HG02870 (cell line): Measurements from ENCODE around the gene KCTD20.
"Not testable (repeated sequence)": the region's sequence is repeated elsewhere in the genome, so short reads cannot be mapped to it uniquely, and the experiment has no call there.

ENCODE experiments used
- ATAC-seq: cut with Tn5 transposase; IDR thresholded peaks from one replicate; pipeline ENCODE4 v1.9.1; 2021; ENCODE audit warnings: mild to moderate bottlenecking, moderate library complexity; ENCODE audit not compliant: unreplicated experiment

KCTD20 gene

DNA sequence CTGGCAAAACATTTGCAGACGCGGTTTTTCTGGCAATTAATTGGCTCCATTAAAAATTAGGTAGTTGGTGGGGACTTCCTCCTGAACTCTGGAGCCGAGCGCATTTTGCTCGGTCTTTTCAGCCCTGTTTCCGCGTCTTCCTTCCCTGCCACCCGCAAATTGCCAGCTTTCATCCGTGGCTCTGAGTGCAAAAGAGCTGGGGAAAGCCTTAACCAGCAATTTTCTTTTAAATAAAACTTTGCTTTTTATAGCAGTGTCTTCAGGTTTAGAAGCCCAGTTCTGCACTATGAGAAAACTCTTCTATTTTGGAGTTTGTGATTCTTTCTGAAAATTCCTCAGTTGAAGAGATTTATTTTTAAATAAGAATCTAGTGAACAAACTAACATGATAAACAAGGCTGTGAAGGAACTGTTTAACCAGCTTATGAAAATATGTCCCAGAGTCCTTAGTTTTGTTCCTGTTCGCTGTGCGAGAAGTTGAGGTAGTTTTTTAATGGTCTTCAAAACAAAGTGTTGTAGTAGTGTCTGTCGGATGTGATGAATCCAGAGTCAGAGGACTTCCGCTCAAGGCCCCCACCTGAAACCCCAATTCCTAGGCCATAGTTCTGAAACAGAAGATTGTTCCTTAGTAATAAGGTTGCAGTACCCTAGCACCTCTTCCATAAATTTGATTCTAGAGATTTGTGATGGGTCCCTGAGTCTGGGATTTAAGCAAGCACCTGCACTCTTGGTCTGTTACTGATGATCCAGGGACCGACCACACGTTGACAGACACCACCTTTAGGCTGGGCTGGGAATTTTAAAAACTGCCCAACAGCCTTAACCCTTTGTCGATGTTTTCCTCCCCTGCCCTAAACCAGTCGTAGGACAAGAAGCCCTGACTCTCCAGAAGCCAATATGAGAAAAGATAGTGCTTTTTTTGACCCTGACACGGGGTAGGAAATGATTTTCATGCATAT lies 950 bp downstream of the KCTD20 start:
- no peak for ATAC-seq

DNA sequence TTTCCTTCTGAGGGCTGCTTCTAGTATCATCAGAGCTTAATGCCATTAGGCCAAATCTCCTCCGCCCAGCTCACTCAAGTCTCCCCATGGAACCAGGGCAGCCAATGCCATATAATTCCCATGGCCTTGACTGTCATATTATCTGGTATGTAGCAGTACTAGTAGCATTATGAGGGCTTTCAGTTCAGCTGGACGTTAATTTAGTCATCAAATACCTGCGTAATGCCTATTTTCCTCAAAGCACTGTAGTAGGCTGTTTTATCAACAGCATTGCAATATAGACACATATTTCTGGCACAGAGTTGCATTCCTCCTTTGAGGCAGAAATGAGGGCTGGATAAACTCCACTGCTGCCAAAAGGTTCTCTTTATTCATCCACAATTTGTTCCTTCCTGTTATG lies 1.7 kb downstream of the KCTD20 start:
- no peak for ATAC-seq

DNA sequence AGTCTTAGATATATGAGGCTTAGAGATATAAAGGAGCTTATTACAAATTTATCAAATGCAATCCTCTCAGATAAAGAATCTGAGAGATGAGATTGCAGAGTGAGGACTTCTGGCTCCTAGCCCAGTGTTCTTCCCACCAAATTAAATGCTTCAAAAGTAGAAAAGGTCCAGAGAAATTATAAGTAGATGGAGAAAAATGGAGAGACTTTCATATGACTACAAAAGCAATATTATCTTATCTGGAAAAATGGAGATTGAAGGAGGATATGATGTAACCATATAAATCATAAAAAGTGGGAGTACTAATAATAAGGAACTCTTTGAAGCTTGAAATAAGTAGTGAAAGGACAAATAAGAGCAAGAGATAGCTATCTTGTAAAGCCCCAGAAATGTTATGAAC lies 2.8 kb downstream of the KCTD20 start:
- no peak for ATAC-seq

DNA sequence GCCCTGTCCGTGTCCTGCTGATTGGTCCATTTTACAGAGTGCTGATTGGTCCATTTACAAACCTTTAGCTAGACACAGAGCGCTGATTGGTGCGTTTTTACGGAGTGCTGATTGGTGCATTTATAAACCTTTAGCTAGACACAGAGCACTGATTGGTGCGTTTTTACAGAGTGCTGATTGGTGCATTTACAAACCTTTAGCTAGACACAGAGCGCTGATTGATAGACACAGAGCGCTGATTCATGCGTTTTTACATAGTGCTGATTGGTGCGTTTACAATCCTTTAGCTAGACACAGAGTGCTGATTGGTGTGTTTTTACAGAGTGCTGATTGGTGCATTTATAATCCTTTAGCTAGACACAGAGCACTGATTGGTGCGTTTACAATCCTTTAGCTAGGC lies 6.4 kb downstream of the KCTD20 start:
- not testable (repeated sequence) for ATAC-seq

DNA sequence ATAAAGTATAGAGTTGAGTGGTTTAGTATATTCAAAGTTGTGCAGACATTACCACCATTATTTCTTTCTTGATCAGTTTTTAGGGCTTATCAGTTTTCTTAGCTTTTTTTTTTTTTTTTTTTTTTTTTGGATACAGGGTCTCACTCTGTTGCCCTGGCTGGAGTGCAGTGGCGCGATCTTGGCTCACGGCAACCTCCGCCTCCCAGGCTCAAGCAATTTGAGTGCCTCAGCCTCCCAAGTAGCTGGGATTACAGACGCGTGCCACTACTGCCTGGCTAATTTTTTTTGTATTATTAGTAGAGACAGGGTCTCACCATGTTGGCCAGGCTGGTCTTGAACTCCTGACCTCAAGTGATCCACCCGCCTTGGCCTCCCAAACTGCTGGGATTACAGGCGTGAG lies 10.1 kb downstream of the KCTD20 start:
- ATAC-seq: not testable (repeated sequence)

DNA sequence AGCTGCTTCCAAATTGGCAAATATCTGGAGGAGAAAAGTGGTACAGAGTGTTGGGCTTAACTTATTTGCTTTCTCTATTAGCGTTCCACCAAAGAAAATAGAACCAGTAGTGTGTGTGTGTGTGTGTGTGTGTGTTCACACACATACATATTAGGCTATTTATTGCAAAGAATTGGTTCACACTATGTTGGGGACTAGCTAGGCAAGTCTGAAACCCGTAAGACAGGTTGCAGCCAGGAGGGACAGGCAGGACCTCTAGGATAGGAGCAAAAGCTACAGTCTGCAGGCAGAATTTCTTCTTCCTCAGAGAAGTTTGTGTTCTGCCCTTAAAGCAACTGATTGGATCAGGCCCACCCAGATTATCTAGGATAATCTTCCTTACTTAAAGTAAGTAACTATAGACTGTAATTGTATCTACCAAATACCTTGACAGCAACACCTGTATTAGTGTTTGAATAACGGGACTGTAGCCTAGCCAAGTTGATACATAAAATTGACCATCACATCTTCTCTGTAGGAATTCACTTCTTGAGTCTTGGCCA lies 12.8 kb downstream of the KCTD20 start:
- ATAC-seq: no peak

DNA sequence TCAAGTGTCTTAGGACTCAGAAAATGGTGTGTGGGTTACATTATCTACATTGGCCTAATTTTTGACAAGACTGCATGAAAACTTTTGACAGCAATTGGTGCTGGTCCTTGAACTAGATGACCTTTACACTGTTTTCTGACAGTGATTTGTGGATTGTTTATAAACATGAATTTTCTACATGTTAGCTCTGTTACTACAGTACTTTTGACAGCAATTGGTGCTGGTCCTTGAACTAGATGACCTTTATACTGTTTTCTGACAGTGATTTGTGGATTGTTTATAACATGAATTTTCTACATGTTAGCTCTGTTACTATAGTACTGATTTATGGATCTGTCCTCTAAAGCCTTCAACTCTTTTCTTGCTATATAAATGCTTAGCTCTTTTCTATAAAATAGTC lies 16.7 kb downstream of the KCTD20 start:
- ATAC-seq: no peak

DNA sequence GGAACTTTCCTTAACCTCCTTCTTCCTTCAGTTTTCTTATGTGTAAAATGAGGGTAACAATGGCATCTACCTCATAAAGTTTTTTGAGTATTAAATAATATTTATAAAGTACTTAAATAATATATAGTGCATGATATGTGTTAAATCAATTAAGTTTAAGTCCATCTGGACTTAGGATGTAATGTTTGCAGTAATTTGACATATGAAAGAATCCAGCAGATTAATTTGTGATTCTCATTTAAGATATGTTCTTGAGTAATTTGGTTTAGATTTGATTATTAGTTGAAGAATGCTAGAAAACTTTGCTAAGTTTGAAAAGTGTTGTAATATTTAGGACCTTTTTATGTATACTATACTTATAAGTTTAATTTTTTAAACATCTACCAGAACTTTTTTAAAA lies 18.1 kb downstream of the KCTD20 start:
- no peak for ATAC-seq

DNA sequence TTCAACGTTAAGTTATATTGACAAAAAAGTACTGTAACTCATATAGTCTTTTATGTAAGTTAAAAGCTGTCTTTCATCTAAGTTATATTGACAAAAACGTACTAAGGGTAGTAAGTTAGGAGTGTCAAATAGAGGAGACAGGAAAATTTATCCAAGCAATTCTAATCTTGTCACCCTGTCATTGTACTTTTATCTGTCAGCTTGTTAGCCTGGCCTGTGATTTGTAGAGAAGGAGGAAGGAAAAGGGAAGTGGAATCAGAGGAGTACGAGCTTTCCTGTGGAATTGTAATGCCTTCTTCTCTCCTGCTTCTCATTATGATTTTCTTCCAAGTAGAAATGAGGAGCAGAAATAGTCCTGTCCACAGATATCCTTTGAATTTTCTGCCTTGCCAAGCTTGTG lies 18.8 kb downstream of the KCTD20 start:
- ATAC-seq: no peak

DNA sequence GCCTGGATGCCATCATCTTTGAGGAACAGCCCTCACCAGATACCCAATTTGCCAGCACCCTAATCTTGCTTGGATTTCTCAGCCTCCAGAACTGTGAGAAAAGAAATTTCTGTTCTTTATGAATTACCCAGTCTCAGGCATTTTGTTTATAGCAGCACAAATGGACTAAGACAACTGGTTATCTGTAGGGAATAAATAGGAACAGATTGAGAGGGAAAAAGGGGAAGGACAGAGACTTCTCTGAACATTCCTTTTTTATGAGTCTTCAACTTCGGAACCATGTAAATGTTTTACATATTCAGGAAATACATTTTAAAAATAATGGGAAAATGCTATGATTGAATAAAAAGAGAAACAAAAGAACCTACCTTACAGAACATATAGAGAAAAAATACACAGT lies 20.9 kb downstream of the KCTD20 start:
- no peak for ATAC-seq

DNA sequence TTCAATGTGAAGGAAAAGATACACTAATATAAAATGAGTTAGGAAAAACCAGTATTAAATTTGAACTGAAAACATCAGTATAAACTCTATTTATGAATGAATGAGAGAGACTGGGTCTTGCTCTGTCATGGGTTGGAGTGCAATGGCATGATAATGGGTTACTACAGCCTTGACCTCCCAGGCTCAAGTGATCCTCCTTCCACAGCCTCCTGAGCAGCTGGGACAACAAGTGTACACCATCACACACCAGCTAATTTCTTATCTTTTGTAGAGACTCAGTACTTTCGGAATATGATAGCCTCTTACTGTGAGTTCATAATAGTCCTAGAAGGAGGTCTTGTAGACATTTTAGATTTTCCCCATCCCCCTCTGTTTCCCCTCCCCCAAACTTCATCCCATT lies 21.4 kb downstream of the KCTD20 start:
- ATAC-seq: no peak

DNA sequence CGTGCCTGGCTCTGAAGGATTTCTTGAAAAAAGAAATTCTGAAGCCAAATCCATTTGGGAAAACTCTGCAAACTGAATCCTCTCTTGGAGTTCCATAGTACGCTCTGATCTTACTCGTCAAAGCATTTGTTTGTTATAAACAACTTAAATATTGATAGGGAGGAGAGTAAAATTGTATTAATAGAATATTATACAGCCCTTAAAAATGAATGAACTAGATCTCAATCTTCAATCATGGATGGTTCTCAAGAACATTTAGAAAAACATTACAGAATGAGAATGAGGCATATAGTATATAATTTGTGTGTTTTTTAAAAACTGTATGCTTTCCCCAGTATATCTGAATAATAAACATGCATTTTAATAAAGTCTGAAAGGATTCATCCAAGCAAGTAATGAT lies 24.8 kb downstream of the KCTD20 start:
- ATAC-seq: no peak

DNA sequence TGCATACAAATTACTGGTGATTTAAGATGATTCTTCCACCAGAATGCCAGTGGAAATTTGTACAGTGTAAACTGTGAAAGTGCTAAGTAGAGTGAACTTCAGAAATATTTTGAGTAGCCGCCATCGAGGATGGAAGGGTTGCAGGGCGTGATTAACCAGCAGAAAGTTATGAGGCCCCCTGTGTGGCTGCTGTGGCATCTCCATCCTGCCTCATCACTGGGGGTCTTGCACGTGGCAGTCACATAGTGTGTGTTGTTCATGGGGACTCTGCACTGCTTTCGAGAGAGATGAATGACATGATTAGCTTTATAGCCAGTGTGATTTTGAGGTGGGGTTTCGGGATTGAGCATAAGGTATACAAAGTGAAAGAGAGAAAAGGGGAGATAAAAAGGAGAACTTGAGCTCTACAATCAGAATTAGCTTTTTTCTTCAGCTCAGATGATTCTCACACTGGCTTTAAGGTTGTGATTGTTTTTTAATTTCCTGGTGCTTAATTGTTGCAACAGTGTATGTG lies 26.4 kb downstream of the KCTD20 start:
- no peak for ATAC-seq

DNA sequence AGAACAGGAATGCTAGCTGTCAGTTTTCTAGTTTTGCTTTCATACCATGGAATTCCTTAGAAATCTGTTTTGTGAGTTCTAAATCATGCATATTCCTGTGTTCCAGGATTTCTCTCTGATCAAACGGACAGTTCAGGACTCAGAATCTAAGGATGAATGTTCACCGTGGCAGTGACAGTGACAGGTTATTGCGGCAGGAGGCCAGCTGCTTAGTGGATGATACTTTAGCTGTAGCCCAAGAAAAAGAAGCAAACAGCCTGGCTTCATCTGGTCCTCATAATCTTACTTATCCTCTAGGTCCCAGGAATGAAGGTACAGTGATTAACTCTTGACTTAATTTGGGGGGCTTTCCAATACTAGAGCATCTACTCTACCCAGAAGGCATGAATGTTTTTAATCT lies 27.1 kb downstream of the KCTD20 start:
- no peak for ATAC-seq

DNA sequence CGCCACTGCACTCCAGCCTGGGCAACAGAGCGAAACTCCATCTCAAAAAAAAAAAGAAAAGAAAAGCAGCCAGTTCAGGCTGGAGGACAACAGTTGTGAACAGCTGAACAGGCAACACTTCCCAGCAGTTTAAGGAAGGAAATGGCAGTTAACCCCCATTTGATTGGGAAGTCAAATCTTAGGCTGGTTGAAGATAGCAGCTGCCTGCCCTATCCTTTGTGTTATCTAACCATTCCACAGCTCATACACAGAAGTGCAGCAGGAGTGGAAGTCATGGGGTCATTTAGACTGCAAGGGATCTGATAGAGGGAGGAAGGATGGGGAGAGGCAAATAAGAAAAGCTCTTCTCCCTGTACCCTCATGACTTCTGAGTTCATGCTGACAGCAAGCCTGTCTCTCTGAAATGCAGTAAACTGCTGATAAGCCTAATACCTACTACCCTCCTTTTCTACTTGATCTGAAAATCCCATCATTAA lies 35.3 kb downstream of the KCTD20 start:
- no peak for ATAC-seq

DNA sequence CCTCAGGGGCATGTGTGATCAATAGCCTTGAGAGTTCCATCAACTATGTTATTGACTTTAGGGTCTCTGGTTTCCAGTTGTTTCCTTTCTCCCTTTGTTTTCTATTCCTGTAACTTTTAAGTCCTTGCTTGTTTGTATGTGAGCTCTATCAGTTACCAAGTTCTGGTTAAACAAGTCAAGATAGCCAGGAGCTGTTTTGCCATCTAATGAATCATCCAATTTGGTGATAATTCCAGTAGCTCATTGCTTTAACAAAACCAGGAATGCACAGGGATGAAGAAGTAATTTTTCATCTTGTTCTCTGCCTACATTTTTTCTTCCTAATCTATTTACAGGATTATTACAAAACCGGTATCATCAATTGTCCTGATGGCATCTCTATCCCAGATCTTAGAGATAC lies 36.5 kb downstream of the KCTD20 start:
- no peak for ATAC-seq

DNA sequence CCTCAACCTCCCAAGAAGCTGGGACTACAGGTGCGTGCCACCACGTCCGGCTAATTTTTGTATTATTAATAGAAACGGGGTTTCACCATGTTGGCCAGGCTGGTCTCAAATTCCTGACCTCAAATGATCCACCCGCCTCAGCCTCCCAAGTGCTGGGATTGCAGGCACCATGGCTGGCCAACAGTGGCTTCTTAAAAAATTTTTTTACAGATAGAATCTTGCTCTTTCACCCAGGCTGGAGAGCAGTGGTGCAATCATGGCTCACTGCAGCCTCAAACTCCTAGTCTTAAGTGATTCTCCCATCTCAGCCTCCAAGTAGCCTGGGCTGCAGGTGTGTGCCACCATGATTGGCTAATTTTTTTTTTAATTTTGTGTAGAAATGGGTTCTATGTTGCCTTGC lies 40.5 kb downstream of the KCTD20 start:
- not testable (repeated sequence) for ATAC-seq

DNA sequence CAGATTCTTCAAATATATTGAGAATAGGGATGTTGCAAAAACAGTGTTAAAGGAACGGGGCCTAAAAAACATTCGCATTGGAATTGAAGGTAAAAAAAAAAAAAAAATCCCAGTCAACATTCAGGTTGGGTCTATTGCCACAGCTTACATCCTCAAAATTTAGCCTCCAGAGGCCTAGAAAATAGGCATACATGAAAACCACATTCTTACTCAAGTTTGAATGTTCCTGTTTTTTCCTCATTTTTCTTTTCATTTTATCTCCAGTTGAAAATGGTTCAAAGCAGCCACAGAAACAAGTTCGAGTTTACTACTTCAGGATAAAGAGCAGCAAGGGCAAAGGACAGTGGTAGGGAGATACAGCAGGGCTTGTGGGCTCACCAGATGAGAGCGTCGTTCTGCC lies 41.9 kb downstream of the KCTD20 start:
- ATAC-seq: no peak

DNA sequence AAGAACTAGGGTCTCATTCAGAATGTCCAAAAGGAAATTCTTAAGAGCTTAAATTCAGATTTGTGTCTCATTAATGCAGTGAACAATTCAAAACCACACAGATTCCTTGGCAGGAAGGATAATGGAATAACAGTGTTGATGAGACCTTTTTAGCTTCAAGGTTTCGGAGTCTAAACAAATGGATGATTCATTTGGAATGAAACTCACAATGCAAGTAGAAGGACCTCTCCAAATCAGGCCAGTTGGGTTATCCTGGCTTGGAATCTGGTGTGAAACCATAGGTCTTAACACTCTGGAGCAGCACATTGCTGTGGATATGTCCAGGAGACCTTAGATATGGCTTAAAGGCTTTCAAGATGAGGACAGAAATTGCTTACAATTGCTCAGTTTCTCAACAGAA lies 44.9 kb downstream of the KCTD20 start:
- no peak for ATAC-seq

DNA sequence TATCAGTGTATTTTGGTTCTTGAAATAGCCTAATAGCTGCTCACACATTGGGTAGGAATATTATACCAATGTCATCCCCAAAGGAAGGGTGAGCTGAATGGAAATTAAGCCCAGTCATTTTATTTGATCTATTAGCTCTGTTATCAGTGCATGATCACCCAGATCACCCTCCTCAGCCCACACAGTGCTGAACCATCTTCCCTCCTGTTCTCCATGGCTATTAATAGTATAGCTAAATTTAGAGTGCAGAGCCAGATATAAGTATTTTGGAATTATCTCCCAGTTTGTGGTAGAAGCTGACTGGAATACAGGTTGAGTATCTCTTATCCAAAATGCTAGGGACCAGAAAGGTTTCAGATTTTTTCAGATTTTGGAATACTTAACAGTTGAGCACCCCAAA lies 45.4 kb downstream of the KCTD20 start:
- ATAC-seq: no peak

DNA sequence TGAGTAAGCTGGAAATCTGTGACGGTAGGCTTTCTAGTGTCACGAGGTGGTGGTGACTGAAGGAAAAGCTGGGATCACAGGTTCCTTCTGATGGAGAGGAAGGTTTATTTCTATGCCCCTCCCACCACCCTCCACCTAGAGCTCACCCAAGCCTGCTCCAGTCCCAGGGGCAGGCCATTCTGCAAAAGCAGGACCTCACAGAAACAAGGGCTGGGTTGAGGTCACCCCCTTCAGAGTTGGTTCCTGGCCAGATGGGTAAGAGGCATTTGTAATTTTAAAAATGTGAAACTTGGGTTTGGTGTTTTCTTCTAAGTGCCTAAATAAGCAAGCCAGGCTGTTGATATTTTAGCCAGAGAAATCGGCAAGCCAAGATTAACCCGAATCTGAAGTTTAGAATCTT lies 46.6 kb downstream of the KCTD20 start:
- no peak for ATAC-seq

DNA sequence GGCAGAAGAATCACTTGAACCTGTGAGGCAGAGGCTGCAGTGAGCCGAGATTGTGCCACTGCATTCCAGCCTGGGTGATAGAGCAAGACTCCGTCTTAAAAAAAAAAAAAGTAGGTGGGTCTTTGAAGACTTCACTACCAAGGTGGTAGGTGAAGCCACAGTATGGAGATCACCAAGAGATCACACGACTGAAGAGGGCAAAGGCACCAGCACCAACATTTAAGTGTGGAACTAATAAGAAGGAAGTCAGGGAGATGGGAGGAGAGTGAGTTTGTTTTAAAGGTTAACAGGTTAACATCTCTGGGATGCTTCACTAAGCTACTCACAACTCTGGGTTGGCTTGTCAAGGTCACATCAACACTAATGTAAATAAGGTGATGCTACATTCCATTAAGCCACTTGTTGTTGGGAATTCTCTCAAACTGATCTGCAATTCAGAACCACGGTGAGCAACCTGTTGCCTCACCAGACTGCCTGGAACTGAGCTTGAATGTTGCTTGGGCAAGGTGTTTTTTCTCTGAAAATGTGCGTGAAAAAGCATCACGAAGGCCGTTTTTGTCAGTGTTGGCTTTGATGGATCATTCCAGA lies 48.7 kb downstream of the KCTD20 start:
- ATAC-seq: no peak
